ENCODE results near the gene TMEM151B.

- TF ChIP-seq POLR2A (IDR thresholded peaks at IDR 0.05) (no peak), CTCF (IDR thresholded peaks at IDR 0.05) (no peak), EP300 (IDR thresholded peaks at IDR 0.05) (no peak), POLR2AphosphoS5 (IDR thresholded peaks at IDR 0.05) (no peak)
These were observed 47.5 kb upstream of the TMEM151B start for GRCh38 chr6:44222486-44223318.
